ENCODE measurements around the gene POU2F2. TPM values are rescaled to one million over a fixed set of nuclear protein-coding genes. Genes with fewer than 3 reads are reported as not detected.

Gene POU2F2
- total RNA-seq, 1 donor: 0.18 TPM

GRCh38 chr19:42065051-42065450, 67.2 kb downstream of the POU2F2 start:
- H3K4me3 ChIP-seq (ENCODE audit: low read depth, low read length): no peak overlapping the region
- no peak for DNase-seq (ENCODE audit: low read depth)
- no peak for TF ChIP-seq CTCF (IDR thresholded peaks at IDR 0.05; ENCODE audit: insufficient read depth, low read length)

- TF ChIP-seq CTCF (IDR thresholded peaks at IDR 0.05; ENCODE audit: insufficient read depth, low read length): no peak
- no peak overlapping the region for H3K4me3 ChIP-seq (ENCODE audit: low read depth, low read length)
- DNase-seq (ENCODE audit: low read depth): no peak
These were observed 67.8 kb downstream of the POU2F2 start for GRCh38 chr19:42064432-42064831.

GRCh38 chr19:42062381-42062780, 69.9 kb downstream of the POU2F2 start:
- no peak for DNase-seq (ENCODE audit: low read depth)
- H3K4me3 ChIP-seq (ENCODE audit: low read depth, low read length): no peak overlapping the region
- TF ChIP-seq CTCF (IDR thresholded peaks at IDR 0.05; ENCODE audit: insufficient read depth, low read length): no peak

- no peak for DNase-seq (ENCODE audit: low read depth)
- no peak overlapping the region for H3K4me3 ChIP-seq (ENCODE audit: low read depth, low read length)
- no peak for TF ChIP-seq CTCF (IDR thresholded peaks at IDR 0.05; ENCODE audit: insufficient read depth, low read length)
These were observed 72.1 kb downstream of the POU2F2 start for GRCh38 chr19:42060117-42060516.

- H3K4me3 ChIP-seq (ENCODE audit: low read depth, low read length): no peak overlapping the region
- no peak for TF ChIP-seq CTCF (IDR thresholded peaks at IDR 0.05; ENCODE audit: insufficient read depth, low read length)
- no peak for DNase-seq (ENCODE audit: low read depth)
These were observed 73.0 kb downstream of the POU2F2 start for GRCh38 chr19:42059196-42059595.

- H3K4me3 ChIP-seq (ENCODE audit: low read depth, low read length): no peak overlapping the region
- no peak for DNase-seq (ENCODE audit: low read depth)
- no peak for TF ChIP-seq CTCF (IDR thresholded peaks at IDR 0.05; ENCODE audit: insufficient read depth, low read length)
These were observed 74.4 kb downstream of the POU2F2 start for GRCh38 chr19:42057846-42058245.

- TF ChIP-seq CTCF (IDR thresholded peaks at IDR 0.05; ENCODE audit: insufficient read depth, low read length): no peak
- no peak for DNase-seq (ENCODE audit: low read depth)
- no peak overlapping the region for H3K4me3 ChIP-seq (ENCODE audit: low read depth, low read length)
These were observed 78.0 kb downstream of the POU2F2 start for GRCh38 chr19:42054205-42054604.
